Fibroblast of lung (primary cell): ENCODE data around the gene VTI1B. TPM values are rescaled to one million over a fixed set of nuclear protein-coding genes. Genes with fewer than 3 reads are reported as not detected.

ENCODE experiments used
- DNase-seq, 2 donors: peaks; one replicate each; pipeline versions ENCODE4 v3.0.0 to v3.0.0-alpha.2; 2010; ENCODE audit warnings: low read depth in 2 of 2
- H2AFZ ChIP-seq: 2 replicates; pipeline ENCODE4 v1.5.1; 2012; ENCODE audit warnings: low read length, control low read depth, inconsistent platforms
- H3K27ac ChIP-seq: 2 replicates; pipeline ENCODE4 v1.5.1; 2011; ENCODE audit warnings: low read length, control low read depth; ENCODE audit not compliant: insufficient read depth
- H3K27me3 ChIP-seq: 2 replicates; pipeline ENCODE4 v1.5.1; 2011; ENCODE audit warnings: mild to moderate bottlenecking, low read length; ENCODE audit not compliant: control insufficient read depth, insufficient read depth
- H3K36me3 ChIP-seq: 2 replicates; pipeline ENCODE4 v1.5.1; 2011; ENCODE audit warnings: low read length; ENCODE audit not compliant: control insufficient read depth, insufficient read depth
- H3K4me1 ChIP-seq: 2 replicates; pipeline ENCODE4 v1.5.1; 2011; ENCODE audit warnings: low read length; ENCODE audit not compliant: control insufficient read depth, insufficient read depth; ENCODE audit errors: extremely low read depth
- H3K4me2 ChIP-seq: 2 replicates; pipeline ENCODE4 v1.5.1; 2011; ENCODE audit warnings: low read length, control low read depth; ENCODE audit not compliant: insufficient read depth; ENCODE audit errors: extremely low read depth
- H3K4me3 ChIP-seq, 4 experiments: fragments of 200-600 bp in 1 of 4; sonication (generic) in 1 of 4; replicated peaks in 1 of 4; 2 replicates each; pipeline ENCODE4 v1.5.1; 2011 to 2016; ENCODE audit warnings: low read length in 4 of 4, low read depth in 3 of 4, mild to moderate bottlenecking in 3 of 4, control low read depth in 2 of 4, inconsistent platforms in 1 of 4, mixed read lengths in 1 of 4; ENCODE audit not compliant: insufficient read depth in 1 of 4; ENCODE audit errors: control extremely low read depth in 1 of 4
- H3K79me2 ChIP-seq: 2 replicates; pipeline ENCODE4 v1.5.1; 2012; ENCODE audit warnings: mild to moderate bottlenecking, low read length, inconsistent platforms; ENCODE audit not compliant: control insufficient read depth, insufficient read depth
- H3K9ac ChIP-seq: 2 replicates; pipeline ENCODE4 v1.5.1; 2011; ENCODE audit warnings: mild to moderate bottlenecking, low read length, control low read depth; ENCODE audit not compliant: insufficient read depth
- H3K9me3 ChIP-seq: 2 replicates; pipeline ENCODE4 v1.5.1; 2012; ENCODE audit warnings: low read depth, low read length; ENCODE audit not compliant: control insufficient read depth, insufficient read depth
- H4K20me1 ChIP-seq: 2 replicates; pipeline ENCODE4 v1.5.1; 2011; ENCODE audit warnings: low read length; ENCODE audit not compliant: control insufficient read depth, insufficient read depth; ENCODE audit errors: extremely low read depth
- EZH2 ChIP-seq: IDR thresholded peaks from 2 replicates; pipeline ENCODE4 v1.5.1; 2012; ENCODE audit warnings: low read length, control low read depth, mild to moderate bottlenecking; ENCODE audit errors: missing control alignments
- polyA plus RNA-seq, 2 donors: library from polyadenylated mRNA; depleted of rRNA in 1 of 2; stranded (reverse) in 1 of 2; unstranded in 1 of 2; fragments of >200 nt; gene quantifications; 2 replicates each; pipeline ENCODE4 v1.2.1, GENCODE V29; 2011 to 2012; ENCODE audit warnings: missing spikeins in 1 of 2
- total RNA-seq: library from RNA; depleted of rRNA; stranded (reverse); fragments of >200 nt; gene quantifications from 2 replicates; pipeline ENCODE4 v1.2.1, GENCODE V29; 2014
- TF ChIP-seq, protein P1 (sequence below), 2 donors: IDR thresholded peaks in 1 of 2; conservative IDR thresholded peaks in 1 of 2; 1 replicate in 1 of 2; 2 replicates in 1 of 2; pipeline ENCODE4 v1.5.1; 2011 to 2012; ENCODE audit warnings: low read length in 2 of 2, control low read depth in 1 of 2, inconsistent platforms in 1 of 2, low read depth in 1 of 2, mild to moderate bottlenecking in 1 of 2

The VTI1B gene
- total and polyA plus RNA-seq, 2 donors (not counting 1 experiment from before 2014, with no cell fraction given), result 67.9 to 89.8 TPM

- Histone ChIP-seq H3K4me1 (no peaks in the 10 kb centered on the region), H3K27ac (no peak overlapping the region), H3K4me3 (no peak overlapping the region), H4K20me1 (no peaks in the 10 kb centered on the region), H3K9me3 (no peaks in the 10 kb centered on the region), H3K79me2 (peaks cover 4% of the 10 kb centered on the region), H3K9ac (no peak overlapping the region), H3K36me3 (peaks cover 13% of the 10 kb centered on the region), H3K27me3 (no peaks in the 10 kb centered on the region), H3K4me2 (no peak overlapping the region), H2AFZ (no peak overlapping the region)
- DNase-seq, result no peak
- TF ChIP-seq EZH2, result no peak
- TF ChIP-seq, protein P1, sequence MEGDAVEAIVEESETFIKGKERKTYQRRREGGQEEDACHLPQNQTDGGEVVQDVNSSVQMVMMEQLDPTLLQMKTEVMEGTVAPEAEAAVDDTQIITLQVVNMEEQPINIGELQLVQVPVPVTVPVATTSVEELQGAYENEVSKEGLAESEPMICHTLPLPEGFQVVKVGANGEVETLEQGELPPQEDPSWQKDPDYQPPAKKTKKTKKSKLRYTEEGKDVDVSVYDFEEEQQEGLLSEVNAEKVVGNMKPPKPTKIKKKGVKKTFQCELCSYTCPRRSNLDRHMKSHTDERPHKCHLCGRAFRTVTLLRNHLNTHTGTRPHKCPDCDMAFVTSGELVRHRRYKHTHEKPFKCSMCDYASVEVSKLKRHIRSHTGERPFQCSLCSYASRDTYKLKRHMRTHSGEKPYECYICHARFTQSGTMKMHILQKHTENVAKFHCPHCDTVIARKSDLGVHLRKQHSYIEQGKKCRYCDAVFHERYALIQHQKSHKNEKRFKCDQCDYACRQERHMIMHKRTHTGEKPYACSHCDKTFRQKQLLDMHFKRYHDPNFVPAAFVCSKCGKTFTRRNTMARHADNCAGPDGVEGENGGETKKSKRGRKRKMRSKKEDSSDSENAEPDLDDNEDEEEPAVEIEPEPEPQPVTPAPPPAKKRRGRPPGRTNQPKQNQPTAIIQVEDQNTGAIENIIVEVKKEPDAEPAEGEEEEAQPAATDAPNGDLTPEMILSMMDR (conservative IDR thresholded peaks at IDR 0.05 in 1 of 2, IDR thresholded peaks at IDR 0.05 in 1 of 2; ENCODE audit: low read depth in 1 of 2, low read length in 2 of 2), result no peak
Observed at GRCh38 chr14:67680941-67681340, 6.5 kb upstream of the VTI1B start.

DNA sequence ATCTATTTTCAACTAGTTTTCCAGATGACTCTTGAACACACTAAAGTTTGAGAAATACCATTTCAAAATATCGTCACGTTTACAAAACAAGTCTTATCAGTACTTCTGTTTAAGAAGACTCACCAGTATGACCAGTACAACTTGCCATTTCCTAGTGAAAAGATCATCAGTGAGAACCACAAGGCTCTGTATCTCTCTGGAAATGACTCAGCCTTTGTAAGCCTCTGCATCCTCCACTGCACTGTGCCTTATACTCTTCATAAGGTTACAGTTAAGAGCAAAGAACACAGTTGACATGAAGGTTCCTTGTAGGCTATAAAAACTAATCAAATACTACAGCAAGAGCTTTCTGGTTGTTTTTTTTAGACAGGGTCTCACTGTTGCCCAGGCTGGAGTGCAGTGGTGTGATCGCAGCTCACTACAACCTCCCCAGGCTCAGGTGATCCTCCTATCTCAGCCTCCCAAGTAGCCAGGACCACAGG is 5.7 kb upstream of the VTI1B start:
- Histone ChIP-seq H4K20me1 (no peaks in the 10 kb centered on the region), H3K4me1 (no peaks in the 10 kb centered on the region)
- TF ChIP-seq, protein P1 (conservative IDR thresholded peaks at IDR 0.05 in 1 of 2, IDR thresholded peaks at IDR 0.05 in 1 of 2; ENCODE audit: low read depth in 1 of 2, low read length in 2 of 2), result no peak
- no peak for TF ChIP-seq EZH2

GRCh38 chr14:67679006-67679405 is 4.6 kb upstream of the VTI1B start:
- H2AFZ ChIP-seq, result no peak overlapping the region
- H3K4me1 ChIP-seq, result no peaks in the 10 kb centered on the region
- no peak overlapping the region for H3K4me2 ChIP-seq
- no peak overlapping the region for H3K9ac ChIP-seq
- no peak overlapping the region for H3K27ac ChIP-seq
- H3K36me3 ChIP-seq, result peaks cover 11% of the 10 kb centered on the region
- H3K27me3 ChIP-seq, result no peaks in the 10 kb centered on the region
- TF ChIP-seq, protein P1 (conservative IDR thresholded peaks at IDR 0.05 in 1 of 2, IDR thresholded peaks at IDR 0.05 in 1 of 2; ENCODE audit: low read depth in 1 of 2, low read length in 2 of 2), result no peak
- TF ChIP-seq EZH2, result no peak
- peaks cover 5% of the 10 kb centered on the region for H3K79me2 ChIP-seq
- H4K20me1 ChIP-seq, result no peaks in the 10 kb centered on the region
- H3K4me3 ChIP-seq, result no peak overlapping the region
- no peaks in the 10 kb centered on the region for H3K9me3 ChIP-seq
- DNase-seq, result no peak

More for the DNA sequence above, 5.7 kb upstream of the VTI1B start:
- peaks cover 13% of the 10 kb centered on the region for H3K36me3 ChIP-seq
- H3K4me2 ChIP-seq, result no peak overlapping the region
- H3K4me3 ChIP-seq, result no peak overlapping the region
- DNase-seq, result peak; percentile 78 to 88
- H3K9ac ChIP-seq, result no peak overlapping the region
- peak overlapping the region; percentile 51 for H3K27ac ChIP-seq
- H2AFZ ChIP-seq, result no peak overlapping the region
- no peaks in the 10 kb centered on the region for H3K27me3 ChIP-seq
- peaks cover 4% of the 10 kb centered on the region for H3K79me2 ChIP-seq
- H3K9me3 ChIP-seq, result no peaks in the 10 kb centered on the region
